Chondrocyte (in vitro differentiated cells): ENCODE results near the gene NAP1L1. TPM values are rescaled to one million over a fixed set of nuclear protein-coding genes. Genes with fewer than 3 reads are reported as not detected.

Source experiments
- DNase-seq: peaks from one replicate; pipeline ENCODE4 v3.0.0; 2021; ENCODE audit warnings: mixed read lengths, low spot score
- H3K27ac Mint-ChIP-seq: one replicate; pipeline ENCODE4 v1.8.0; 2021; ENCODE audit warnings: mild to moderate bottlenecking, moderate library complexity, mixed read lengths; ENCODE audit not compliant: unreplicated experiment
- H3K27me3 Mint-ChIP-seq: 2 replicates; pipeline ENCODE4 v1.8.0; 2021; ENCODE audit warnings: low read depth, mixed read lengths
- H3K36me3 Mint-ChIP-seq: 2 replicates; pipeline ENCODE4 v1.8.0; 2021; ENCODE audit warnings: low read depth, mixed read lengths
- H3K4me1 Mint-ChIP-seq: 2 replicates; pipeline ENCODE4 v1.8.0; 2021; ENCODE audit warnings: low read depth, mild to moderate bottlenecking, mixed read lengths
- H3K4me3 Mint-ChIP-seq: one replicate; pipeline ENCODE4 v1.8.0; 2021; ENCODE audit warnings: mild to moderate bottlenecking, moderate library complexity, mixed read lengths; ENCODE audit not compliant: unreplicated experiment
- H3K9me3 Mint-ChIP-seq: 2 replicates; pipeline ENCODE4 v1.8.0; 2021; ENCODE audit warnings: low read depth, mixed read lengths
- total RNA-seq: library from RNA; stranded (reverse); gene quantifications from 3 replicates; pipeline ENCODE4 v1.2.1, GENCODE V29; 2021
- TF ChIP-seq, protein P1 (sequence below): fragments of 200-600 bp; sonication (generic); IDR thresholded peaks from 2 replicates; pipeline ENCODE4 v1.5.0; 2021; ENCODE audit warnings: antibody characterized with exemption, mild to moderate bottlenecking, moderate library complexity

The NAP1L1 gene
- total RNA-seq, 1 donor from 2014 or later = 386 TPM

GRCh38 chr12:76108356-76108755 lies 23.9 kb upstream of the NAP1L1 start:
- H3K4me1 Mint-ChIP-seq = peaks cover 9% of the 10 kb centered on the region
- no peak for DNase-seq
- H3K27me3 Mint-ChIP-seq = no peaks in the 10 kb centered on the region
- no peak overlapping the region for H3K4me3 Mint-ChIP-seq
- H3K36me3 Mint-ChIP-seq = no peaks in the 10 kb centered on the region
- TF ChIP-seq, protein P1, sequence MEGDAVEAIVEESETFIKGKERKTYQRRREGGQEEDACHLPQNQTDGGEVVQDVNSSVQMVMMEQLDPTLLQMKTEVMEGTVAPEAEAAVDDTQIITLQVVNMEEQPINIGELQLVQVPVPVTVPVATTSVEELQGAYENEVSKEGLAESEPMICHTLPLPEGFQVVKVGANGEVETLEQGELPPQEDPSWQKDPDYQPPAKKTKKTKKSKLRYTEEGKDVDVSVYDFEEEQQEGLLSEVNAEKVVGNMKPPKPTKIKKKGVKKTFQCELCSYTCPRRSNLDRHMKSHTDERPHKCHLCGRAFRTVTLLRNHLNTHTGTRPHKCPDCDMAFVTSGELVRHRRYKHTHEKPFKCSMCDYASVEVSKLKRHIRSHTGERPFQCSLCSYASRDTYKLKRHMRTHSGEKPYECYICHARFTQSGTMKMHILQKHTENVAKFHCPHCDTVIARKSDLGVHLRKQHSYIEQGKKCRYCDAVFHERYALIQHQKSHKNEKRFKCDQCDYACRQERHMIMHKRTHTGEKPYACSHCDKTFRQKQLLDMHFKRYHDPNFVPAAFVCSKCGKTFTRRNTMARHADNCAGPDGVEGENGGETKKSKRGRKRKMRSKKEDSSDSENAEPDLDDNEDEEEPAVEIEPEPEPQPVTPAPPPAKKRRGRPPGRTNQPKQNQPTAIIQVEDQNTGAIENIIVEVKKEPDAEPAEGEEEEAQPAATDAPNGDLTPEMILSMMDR = no peak
- no peaks in the 10 kb centered on the region for H3K9me3 Mint-ChIP-seq
- no peak overlapping the region for H3K27ac Mint-ChIP-seq

DNA sequence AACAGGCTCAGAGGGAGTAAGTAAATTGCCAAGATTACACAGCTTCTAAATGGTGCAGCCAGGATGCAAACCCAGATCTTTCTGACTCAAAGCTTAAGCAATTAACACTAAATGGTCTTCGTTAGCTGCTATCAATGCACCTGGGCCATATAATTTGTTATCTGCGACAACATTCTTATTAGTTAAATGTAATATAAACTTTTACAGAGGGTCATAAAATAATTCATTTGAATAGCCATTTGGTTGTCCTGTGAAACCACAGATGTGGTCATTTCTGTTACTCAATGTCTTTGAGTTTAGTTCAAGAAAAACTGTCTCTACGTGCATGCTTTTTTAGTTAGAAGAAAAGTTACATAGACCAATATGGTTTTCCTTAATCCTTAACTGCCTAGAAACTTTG lies 22.1 kb upstream of the NAP1L1 start:
- Mint-ChIP-seq H3K9me3 (no peaks in the 10 kb centered on the region), H3K36me3 (no peaks in the 10 kb centered on the region), H3K27ac (no peak overlapping the region), H3K27me3 (no peaks in the 10 kb centered on the region), H3K4me3 (no peak overlapping the region), H3K4me1 (peaks cover 8% of the 10 kb centered on the region)
- TF ChIP-seq, protein P1 = no peak
- no peak for DNase-seq

DNA sequence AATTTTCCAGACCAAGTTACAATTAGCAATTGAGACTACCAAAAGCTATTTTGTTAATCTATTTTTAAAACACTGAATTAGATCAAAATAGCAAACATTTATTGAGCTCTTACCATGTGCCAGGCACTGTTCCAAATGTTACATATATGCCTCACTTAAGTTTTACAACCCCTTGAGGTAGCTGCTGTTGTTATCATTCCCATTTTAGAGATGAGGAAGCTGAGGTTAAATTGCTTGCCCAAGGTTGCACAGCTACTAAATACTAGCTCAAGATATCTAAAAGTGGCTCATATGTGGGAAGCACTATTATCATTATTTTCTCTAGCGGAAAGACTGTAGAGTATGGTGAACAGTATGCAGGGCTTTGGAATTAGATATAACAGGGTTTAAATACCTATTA lies 19.5 kb upstream of the NAP1L1 start:
- no peaks in the 10 kb centered on the region for H3K27me3 Mint-ChIP-seq
- H3K36me3 Mint-ChIP-seq = no peaks in the 10 kb centered on the region
- H3K4me1 Mint-ChIP-seq = peaks cover 8% of the 10 kb centered on the region
- no peaks in the 10 kb centered on the region for H3K9me3 Mint-ChIP-seq
- no peak overlapping the region for H3K4me3 Mint-ChIP-seq
- H3K27ac Mint-ChIP-seq = no peak overlapping the region
- DNase-seq = no peak
- TF ChIP-seq, protein P1 = no peak

DNA sequence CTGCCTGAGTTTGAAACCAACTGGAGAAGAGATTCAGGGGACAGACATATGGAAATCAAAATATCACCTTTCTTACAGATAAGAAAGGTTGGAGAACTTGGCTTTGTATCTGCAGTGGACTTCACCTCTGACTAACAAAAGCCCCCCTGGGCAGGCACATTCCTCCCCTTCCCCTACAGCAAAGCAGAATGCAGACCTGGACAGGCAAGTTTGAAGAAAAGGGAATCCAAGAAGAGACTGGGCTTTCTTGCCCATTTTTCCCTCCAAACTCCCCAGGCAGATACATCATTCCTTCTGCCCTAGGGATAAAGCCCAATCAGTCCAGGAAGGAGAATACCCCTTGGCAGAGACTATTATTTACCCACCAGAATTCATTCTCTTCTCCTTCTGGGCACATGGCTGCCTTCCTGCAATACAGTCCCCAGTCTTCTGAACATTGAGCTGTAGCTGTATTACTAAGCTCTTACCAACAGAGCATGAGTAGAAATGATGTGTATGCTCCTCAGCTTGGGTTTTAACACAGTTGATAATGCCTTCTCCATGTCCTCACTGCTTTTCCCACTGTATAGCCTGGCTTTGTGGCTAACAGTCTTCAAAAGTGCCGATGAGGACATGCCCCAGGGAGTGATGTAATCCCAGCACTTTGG lies 17.4 kb upstream of the NAP1L1 start:
- TF ChIP-seq, protein P1 = no peak
- no peak for DNase-seq
- no peaks in the 10 kb centered on the region for H3K27me3 Mint-ChIP-seq
- no peak overlapping the region for H3K27ac Mint-ChIP-seq
- no peaks in the 10 kb centered on the region for H3K36me3 Mint-ChIP-seq
- H3K4me1 Mint-ChIP-seq = peaks cover 5% of the 10 kb centered on the region
- no peaks in the 10 kb centered on the region for H3K9me3 Mint-ChIP-seq
- no peak overlapping the region for H3K4me3 Mint-ChIP-seq

GRCh38 chr12:76096079-76096646 lies 11.7 kb upstream of the NAP1L1 start:
- Mint-ChIP-seq H3K9me3 (no peaks in the 10 kb centered on the region), H3K27ac (no peak overlapping the region)
- TF ChIP-seq, protein P1 = no peak

More at GRCh38 chr12:76096079-76096646, 11.7 kb upstream of the NAP1L1 start:
- no peaks in the 10 kb centered on the region for H3K4me1 Mint-ChIP-seq
- H3K27me3 Mint-ChIP-seq = no peaks in the 10 kb centered on the region
- no peak overlapping the region for H3K4me3 Mint-ChIP-seq
- no peak for DNase-seq
- H3K36me3 Mint-ChIP-seq = no peaks in the 10 kb centered on the region
